Ammon's horn (tissue), 1 donor: ENCODE results near the gene SLC6A3.
"Not testable (repeated sequence)": the region's sequence is repeated elsewhere in the genome, so short reads cannot be mapped to it uniquely, and the experiment has no call there.

Experiments
- DNase-seq: peaks from one replicate; pipeline ENCODE4 v3.0.0-alpha.2; 2016; ENCODE audit warnings: low spot score

SLC6A3 gene

GRCh38 chr5:1387059-1387755 is 58.0 kb downstream of the SLC6A3 start:
- DNase-seq = no peak

- peak; percentile 23 for DNase-seq
Observed at GRCh38 chr5:1386274-1386717, 58.9 kb downstream of the SLC6A3 start.

- peak; percentile 85 for DNase-seq
Observed at GRCh38 chr5:1385395-1386273, 59.6 kb downstream of the SLC6A3 start.

GRCh38 chr5:1384521-1384920 is 60.7 kb downstream of the SLC6A3 start:
- DNase-seq = no peak

GRCh38 chr5:1383886-1384401 is 61.3 kb downstream of the SLC6A3 start:
- no peak for DNase-seq

- no peak for DNase-seq
Observed at GRCh38 chr5:1383344-1383743, 61.9 kb downstream of the SLC6A3 start.

GRCh38 chr5:1382248-1382700 is 63.0 kb downstream of the SLC6A3 start:
- DNase-seq = no peak

GRCh38 chr5:1381370-1382247 is 63.6 kb downstream of the SLC6A3 start:
- DNase-seq = no peak

- DNase-seq = no peak
Observed at GRCh38 chr5:1380910-1381309, 64.3 kb downstream of the SLC6A3 start.

GRCh38 chr5:1380011-1380817 is 65.0 kb downstream of the SLC6A3 start:
- peak; percentile 27 for DNase-seq

GRCh38 chr5:1378866-1379659 is 66.2 kb downstream of the SLC6A3 start:
- DNase-seq = peak; percentile 28

- DNase-seq = no peak
Observed at GRCh38 chr5:1378096-1378495, 67.1 kb downstream of the SLC6A3 start.

GRCh38 chr5:1376981-1377380 is 68.3 kb downstream of the SLC6A3 start:
- no peak for DNase-seq

GRCh38 chr5:1375871-1376810 is 69.1 kb downstream of the SLC6A3 start:
- no peak for DNase-seq

- DNase-seq = no peak
Observed at GRCh38 chr5:1374679-1375055, 70.6 kb downstream of the SLC6A3 start.

- no peak for DNase-seq
Observed at GRCh38 chr5:1374030-1374678, 71.1 kb downstream of the SLC6A3 start.

- not testable (repeated sequence) for DNase-seq
Observed at GRCh38 chr5:1371972-1372342, 73.3 kb downstream of the SLC6A3 start.

- DNase-seq = no peak
Observed at GRCh38 chr5:1371218-1371971, 73.8 kb downstream of the SLC6A3 start.
